CD1c-positive myeloid dendritic cell (primary cell): ENCODE measurements around the gene KIF3A.

ENCODE experiments used
- DNase-seq: peaks from one replicate; pipeline ENCODE4 v3.0.0-alpha.2; 2016; ENCODE audit errors: extremely low spot score

Gene KIF3A

GRCh38 chr5:132678735-132679134 is 58.6 kb downstream of the KIF3A start:
- no peak for DNase-seq

- DNase-seq: no peak
Observed at GRCh38 chr5:132677682-132678400, 59.5 kb downstream of the KIF3A start.

GRCh38 chr5:132677191-132677590 is 60.2 kb downstream of the KIF3A start:
- no peak for DNase-seq

- no peak for DNase-seq
Observed at GRCh38 chr5:132675936-132676689, 61.2 kb downstream of the KIF3A start.

- no peak for DNase-seq
Observed at GRCh38 chr5:132674671-132675506, 62.5 kb downstream of the KIF3A start.

- DNase-seq: no peak
Observed at GRCh38 chr5:132673939-132674630, 63.3 kb downstream of the KIF3A start, which contains the start of gene IL4. Gene IL4 (plus strand): TSS chr5:132673989. CDS start chr5:132674051, 62 bp downstream.

GRCh38 chr5:132673488-132673887 is 63.9 kb downstream of the KIF3A start:
- no peak for DNase-seq

- no peak for DNase-seq
Observed at GRCh38 chr5:132671000-132671399, 66.3 kb downstream of the KIF3A start.

- DNase-seq: no peak
Observed at GRCh38 chr5:132669966-132670882, 67.1 kb downstream of the KIF3A start.

GRCh38 chr5:132669455-132669820 is 67.9 kb downstream of the KIF3A start:
- DNase-seq: no peak

- no peak for DNase-seq
Observed at GRCh38 chr5:132668706-132669454, 68.5 kb downstream of the KIF3A start.

- no peak for DNase-seq
Observed at GRCh38 chr5:132667761-132668705, 69.3 kb downstream of the KIF3A start.

GRCh38 chr5:132667309-132667708 is 70.0 kb downstream of the KIF3A start:
- DNase-seq: no peak

GRCh38 chr5:132666310-132667123 is 70.8 kb downstream of the KIF3A start:
- DNase-seq: no peak

- no peak for DNase-seq
Observed at GRCh38 chr5:132665574-132666080, 71.7 kb downstream of the KIF3A start.

- no peak for DNase-seq
Observed at GRCh38 chr5:132664696-132665209, 72.6 kb downstream of the KIF3A start.
